ENCODE measurements around the gene SOX4.

- TF ChIP-seq EZH2 (IDR thresholded peaks at IDR 0.05; ENCODE audit: borderline replicate concordance, low read length) (no peak), CTCF (IDR thresholded peaks at IDR 0.05; ENCODE audit: low read length) (no peak)
Observed at GRCh38 chr6:21612067-21612745, 18.7 kb downstream of the SOX4 start.
